ENCODE results near the gene LYPD6B. TPM values are rescaled to one million over a fixed set of nuclear protein-coding genes. Genes with fewer than 3 reads are reported as not detected.

The LYPD6B gene
- total and polyA plus RNA-seq, 2 donors (not counting 1 experiment from before 2014, with no cell fraction given) = 1.5 to 2.7 TPM

DNA sequence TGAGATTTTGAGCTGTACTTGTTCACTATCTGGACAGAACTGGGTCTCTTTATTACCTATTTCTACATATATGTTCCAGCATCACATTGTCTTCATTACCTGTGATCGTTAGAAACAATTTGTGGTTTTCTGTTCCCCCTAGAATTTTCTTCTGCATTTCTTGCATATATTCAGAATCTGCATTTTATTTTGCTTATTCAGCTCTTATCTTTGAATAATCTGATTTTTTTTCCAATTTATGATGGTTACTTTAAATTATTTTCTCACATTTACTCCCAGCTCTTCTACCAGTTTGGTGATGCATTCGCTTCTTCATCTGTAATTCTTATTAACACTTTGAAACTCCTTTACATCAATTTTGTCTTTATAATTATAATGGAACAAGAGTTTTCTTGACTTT lies 55.1 kb downstream of the LYPD6B start:
- H3K4me2 ChIP-seq (replicated peaks; ENCODE audit: low read depth, low read length, poor library complexity, severe bottlenecking) = no peak overlapping the region
- ChIA-PET POLR2A (no interaction called here), CTCF (no interaction called here)
- no peaks in the 10 kb centered on the region for H3K79me2 ChIP-seq (ENCODE audit: control insufficient read depth, insufficient read depth, low read length)
- Mint-ChIP-seq H3K4me3 (no peak overlapping the region), H3K27ac (no peak overlapping the region), H3K27me3 (peaks cover 15% of the 10 kb centered on the region), H3K4me1 (peaks cover 4% of the 10 kb centered on the region), H3K9me3 (ENCODE audit: insufficient read depth) (no peaks in the 10 kb centered on the region)
- no peak overlapping the region for H3K4me3 ChIP-seq (ENCODE audit: control extremely low read depth in 1 of 5, extremely low read depth in 1 of 5, insufficient read depth in 1 of 5, low read depth in 2 of 5, low read length in 4 of 5)
- WGBS (ENCODE audit: insufficient coverage) = no CpG with 5 or more reads among the region's 2 CpGs
- TF ChIP-seq, protein P1, sequence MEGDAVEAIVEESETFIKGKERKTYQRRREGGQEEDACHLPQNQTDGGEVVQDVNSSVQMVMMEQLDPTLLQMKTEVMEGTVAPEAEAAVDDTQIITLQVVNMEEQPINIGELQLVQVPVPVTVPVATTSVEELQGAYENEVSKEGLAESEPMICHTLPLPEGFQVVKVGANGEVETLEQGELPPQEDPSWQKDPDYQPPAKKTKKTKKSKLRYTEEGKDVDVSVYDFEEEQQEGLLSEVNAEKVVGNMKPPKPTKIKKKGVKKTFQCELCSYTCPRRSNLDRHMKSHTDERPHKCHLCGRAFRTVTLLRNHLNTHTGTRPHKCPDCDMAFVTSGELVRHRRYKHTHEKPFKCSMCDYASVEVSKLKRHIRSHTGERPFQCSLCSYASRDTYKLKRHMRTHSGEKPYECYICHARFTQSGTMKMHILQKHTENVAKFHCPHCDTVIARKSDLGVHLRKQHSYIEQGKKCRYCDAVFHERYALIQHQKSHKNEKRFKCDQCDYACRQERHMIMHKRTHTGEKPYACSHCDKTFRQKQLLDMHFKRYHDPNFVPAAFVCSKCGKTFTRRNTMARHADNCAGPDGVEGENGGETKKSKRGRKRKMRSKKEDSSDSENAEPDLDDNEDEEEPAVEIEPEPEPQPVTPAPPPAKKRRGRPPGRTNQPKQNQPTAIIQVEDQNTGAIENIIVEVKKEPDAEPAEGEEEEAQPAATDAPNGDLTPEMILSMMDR (IDR thresholded peaks at IDR 0.05) = no peak
- TF ChIP-seq EZH2 (IDR thresholded peaks at IDR 0.05; ENCODE audit: borderline replicate concordance, insufficient read depth, low read depth, low read length, poor library complexity, severe bottlenecking) = no peak
- H3K36me3 ChIP-seq (replicated peaks in 1 of 2; ENCODE audit: control extremely low read depth in 1 of 2, control insufficient read depth in 1 of 2, extremely low read depth in 1 of 2, insufficient read depth in 2 of 2, low read length in 1 of 2) = no peaks in the 10 kb centered on the region
- H3K4me1 ChIP-seq (ENCODE audit: control insufficient read depth in 2 of 2, insufficient read depth in 2 of 2, low read length in 2 of 2) = no peaks in the 10 kb centered on the region
- H4K20me1 ChIP-seq (ENCODE audit: control insufficient read depth, insufficient read depth, low read length, poor library complexity, severe bottlenecking) = no peaks in the 10 kb centered on the region
- H2AFZ ChIP-seq (ENCODE audit: insufficient read depth, low read depth, low read length, poor library complexity, severe bottlenecking) = no peak overlapping the region
- ATAC-seq (ENCODE audit: low read depth) (no peak), DNase-seq (no peak)
- H3K9me3 ChIP-seq (ENCODE audit: control extremely low read depth in 1 of 3, control insufficient read depth in 2 of 3, insufficient read depth in 1 of 3, low read length in 2 of 3) = no peaks in the 10 kb centered on the region
- no peak overlapping the region for H3K9ac ChIP-seq (ENCODE audit: low read length)
- H3K27ac ChIP-seq (ENCODE audit: low read length in 2 of 2) = no peak overlapping the region
- peaks cover 0 to 4% (median 0%) of the 10 kb centered on the region in 4 experiments for H3K27me3 ChIP-seq (replicated peaks in 1 of 4; ENCODE audit: control extremely low read depth in 1 of 4, control insufficient read depth in 3 of 4, insufficient read depth in 4 of 4, low read length in 3 of 4)
- intact Hi-C loops (cut with micrococcal nuclease) = no loop called here

DNA sequence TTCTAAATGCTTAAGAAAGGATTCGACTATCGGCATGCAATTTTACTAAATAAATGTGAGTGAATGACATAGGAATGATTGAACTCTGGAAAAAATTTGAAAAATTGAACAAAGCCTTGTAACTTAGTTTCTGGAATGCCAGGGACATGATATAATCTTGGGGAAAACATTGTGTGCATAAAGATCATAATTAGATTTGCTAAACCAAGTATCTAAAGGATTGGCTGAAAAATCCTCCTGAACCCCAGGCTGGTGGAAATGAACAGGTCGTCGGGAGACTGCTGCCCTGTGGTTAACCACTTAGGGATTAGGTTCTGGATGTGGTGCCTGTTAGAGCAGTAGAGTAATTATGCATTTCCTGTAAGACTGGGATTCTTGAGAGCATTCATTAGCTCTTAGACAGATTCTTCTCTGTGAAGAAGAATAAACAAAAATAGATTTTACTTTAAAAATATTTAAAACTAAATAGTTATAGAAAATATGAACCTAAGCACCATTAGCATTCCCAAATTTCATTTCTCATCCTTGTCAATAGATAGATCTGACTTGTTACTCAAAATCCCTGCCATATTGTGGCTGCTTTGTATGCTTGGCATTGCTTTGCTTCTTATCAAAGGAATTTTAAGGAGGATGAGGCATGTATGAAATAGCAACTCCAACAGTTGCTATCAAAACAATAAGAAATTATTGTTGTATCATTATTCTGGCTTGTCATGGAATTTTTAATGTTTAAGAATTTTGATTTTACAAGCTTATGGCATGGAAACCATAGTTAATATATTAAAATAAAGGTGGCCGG lies 55.9 kb downstream of the LYPD6B start:
- ChIA-PET POLR2A (no interaction called here), CTCF (no interaction called here)
- H2AFZ ChIP-seq (ENCODE audit: insufficient read depth, low read depth, low read length, poor library complexity, severe bottlenecking) = no peak overlapping the region
- Mint-ChIP-seq H3K4me1 (no peaks in the 10 kb centered on the region), H3K27ac (no peak overlapping the region), H3K9me3 (ENCODE audit: insufficient read depth) (no peaks in the 10 kb centered on the region), H3K4me3 (no peak overlapping the region), H3K27me3 (peaks cover 15% of the 10 kb centered on the region)
- intact Hi-C loops (cut with micrococcal nuclease) = no loop called here
- H3K27me3 ChIP-seq (replicated peaks in 1 of 4; ENCODE audit: control extremely low read depth in 1 of 4, control insufficient read depth in 3 of 4, insufficient read depth in 4 of 4, low read length in 3 of 4) = peaks cover 0 to 4% (median 0%) of the 10 kb centered on the region in 4 experiments
- no peaks in the 10 kb centered on the region for H3K79me2 ChIP-seq (ENCODE audit: control insufficient read depth, insufficient read depth, low read length)
- TF ChIP-seq, protein P1 (IDR thresholded peaks at IDR 0.05) = no peak
- TF ChIP-seq EZH2 (IDR thresholded peaks at IDR 0.05; ENCODE audit: borderline replicate concordance, insufficient read depth, low read depth, low read length, poor library complexity, severe bottlenecking) = no peak
- no peak overlapping the region for H3K4me3 ChIP-seq (ENCODE audit: control extremely low read depth in 1 of 5, extremely low read depth in 1 of 5, insufficient read depth in 1 of 5, low read depth in 2 of 5, low read length in 4 of 5)
- H3K9me3 ChIP-seq (ENCODE audit: control extremely low read depth in 1 of 3, control insufficient read depth in 2 of 3, insufficient read depth in 1 of 3, low read length in 2 of 3) = no peaks in the 10 kb centered on the region
- 100% methylated on average over 2 of the region's 5 CpGs for WGBS (ENCODE audit: insufficient coverage)
- DNase-seq (no peak), ATAC-seq (ENCODE audit: low read depth) (no peak)
- H3K4me1 ChIP-seq (ENCODE audit: control insufficient read depth in 2 of 2, insufficient read depth in 2 of 2, low read length in 2 of 2) = no peaks in the 10 kb centered on the region
- no peak overlapping the region for H3K9ac ChIP-seq (ENCODE audit: low read length)
- H4K20me1 ChIP-seq (ENCODE audit: control insufficient read depth, insufficient read depth, low read length, poor library complexity, severe bottlenecking) = no peaks in the 10 kb centered on the region
- no peak overlapping the region for H3K4me2 ChIP-seq (replicated peaks; ENCODE audit: low read depth, low read length, poor library complexity, severe bottlenecking)
- no peak overlapping the region for H3K27ac ChIP-seq (ENCODE audit: low read length in 2 of 2)
- H3K36me3 ChIP-seq (replicated peaks in 1 of 2; ENCODE audit: control extremely low read depth in 1 of 2, control insufficient read depth in 1 of 2, extremely low read depth in 1 of 2, insufficient read depth in 2 of 2, low read length in 1 of 2) = no peaks in the 10 kb centered on the region

Measured in B cell (primary cell).